Iris pigment epithelial cell (primary cell): ENCODE data around the gene WRAP73.

Source experiments
- DNase-seq: peaks from one replicate; pipeline ENCODE4 v3.0.0-alpha.2; 2011; ENCODE audit warnings: low read depth

The WRAP73 gene

DNA sequence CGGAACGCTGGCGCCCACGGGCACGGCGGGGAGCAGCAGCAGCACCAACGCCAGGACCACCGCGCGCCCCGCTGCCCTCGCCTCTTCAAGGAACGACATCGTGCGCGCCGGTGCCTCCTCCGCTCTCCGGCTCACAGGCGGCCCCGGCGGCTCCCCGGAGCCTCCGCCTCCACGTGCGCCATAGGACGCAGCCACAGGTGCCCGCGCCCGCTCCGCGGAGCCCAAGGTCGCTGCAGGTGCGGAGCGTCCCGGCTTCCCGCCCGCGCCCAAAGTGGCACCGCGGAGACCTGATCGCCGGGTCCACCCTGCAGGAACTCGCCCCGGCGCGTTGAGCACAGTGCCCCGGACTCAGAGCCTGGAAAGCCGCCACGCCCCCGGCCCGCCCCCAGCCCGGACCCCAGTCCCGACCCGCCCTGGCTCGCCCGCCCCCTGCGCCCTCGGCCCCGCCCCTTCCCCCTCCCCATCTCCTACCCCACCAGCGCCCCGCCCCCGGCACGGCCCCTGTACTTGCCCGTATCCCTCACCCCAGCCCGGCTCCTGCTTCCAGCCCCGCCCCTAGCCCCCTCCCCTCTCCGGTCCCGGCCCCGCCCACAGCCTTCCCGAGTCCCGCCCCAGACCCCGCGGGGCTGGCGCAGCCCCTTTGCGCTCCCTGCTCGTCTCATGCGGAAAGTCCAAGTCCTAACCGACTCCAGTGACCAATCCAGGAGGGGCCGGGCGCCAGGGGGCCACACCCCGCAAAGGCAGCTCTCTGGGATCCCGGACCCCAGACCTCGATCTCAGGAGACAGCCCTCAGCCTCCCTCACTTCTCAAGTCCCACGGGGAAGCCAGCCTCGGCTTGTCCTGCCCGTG lies 38.5 kb downstream of the WRAP73 start, which contains the start of gene MEGF6:
Gene MEGF6, minus strand, starts transcription at position 339 of the 850 bp plus-strand sequence. Its CDS starts 240 bp downstream, at position 99.
- DNase-seq, result peak; percentile 40

DNA sequence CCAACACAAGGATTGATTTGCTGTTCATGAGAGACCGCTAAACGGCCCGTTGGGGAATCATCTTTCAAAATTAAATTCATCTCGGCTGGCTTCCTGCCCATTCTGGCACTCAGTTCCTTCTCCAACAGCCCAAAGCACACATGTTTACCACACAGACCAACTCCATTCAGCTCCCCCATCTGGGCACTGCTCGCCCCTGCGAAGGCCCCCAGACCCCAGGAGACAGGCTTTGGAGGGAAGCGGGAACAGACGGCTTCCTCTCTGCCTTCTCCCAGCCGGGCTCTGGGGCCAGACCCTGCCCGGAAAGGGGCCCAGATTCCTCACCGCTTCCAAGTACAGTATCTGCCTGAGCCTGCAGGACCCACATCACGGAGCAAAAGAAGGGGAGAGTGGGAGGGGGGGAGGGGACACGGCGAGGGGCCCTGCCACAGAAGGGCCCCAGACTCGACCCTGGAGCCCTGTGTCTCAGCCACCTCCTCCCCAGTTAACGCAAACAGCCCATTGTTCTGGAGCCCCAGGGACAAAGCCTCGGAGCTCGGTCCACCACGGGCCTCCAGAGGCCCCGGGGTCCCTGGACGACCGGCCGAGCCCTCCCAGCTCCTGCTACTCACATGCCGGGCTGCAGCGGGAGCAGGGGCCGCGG lies 39.3 kb downstream of the WRAP73 start:
- peak; percentile 49 for DNase-seq

GRCh38 chr1:3609769-3610526 lies 40.0 kb downstream of the WRAP73 start:
- DNase-seq, result no peak

GRCh38 chr1:3609016-3609768 lies 40.7 kb downstream of the WRAP73 start:
- DNase-seq, result no peak

DNA sequence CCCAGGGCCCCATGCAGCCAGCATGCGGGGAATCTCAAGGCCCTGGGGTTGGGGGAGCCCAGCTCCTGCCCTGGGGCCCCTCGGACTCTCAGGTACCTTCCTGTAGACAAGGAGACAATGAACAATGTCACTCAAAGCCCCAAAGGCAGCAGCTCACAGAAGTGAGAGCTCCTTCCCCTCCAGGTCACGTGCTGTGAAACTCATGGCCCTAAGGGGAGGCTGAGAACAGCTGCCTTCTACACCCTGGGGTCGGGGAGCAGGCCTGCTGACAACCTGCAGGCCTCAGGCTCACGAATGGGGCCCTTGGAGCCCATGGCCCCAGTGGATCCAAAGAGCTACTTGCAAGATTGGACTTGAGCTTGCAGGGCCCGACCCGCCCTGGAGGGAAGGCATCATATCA lies 41.7 kb downstream of the WRAP73 start:
- no peak for DNase-seq

- DNase-seq, result no peak
Observed at GRCh38 chr1:3607703-3608065, 42.2 kb downstream of the WRAP73 start.

GRCh38 chr1:3606779-3607702 lies 42.9 kb downstream of the WRAP73 start:
- DNase-seq, result no peak

GRCh38 chr1:3604997-3605823 lies 44.7 kb downstream of the WRAP73 start:
- DNase-seq, result no peak

- DNase-seq, result no peak
Observed at GRCh38 chr1:3604468-3604974, 45.4 kb downstream of the WRAP73 start.

DNA sequence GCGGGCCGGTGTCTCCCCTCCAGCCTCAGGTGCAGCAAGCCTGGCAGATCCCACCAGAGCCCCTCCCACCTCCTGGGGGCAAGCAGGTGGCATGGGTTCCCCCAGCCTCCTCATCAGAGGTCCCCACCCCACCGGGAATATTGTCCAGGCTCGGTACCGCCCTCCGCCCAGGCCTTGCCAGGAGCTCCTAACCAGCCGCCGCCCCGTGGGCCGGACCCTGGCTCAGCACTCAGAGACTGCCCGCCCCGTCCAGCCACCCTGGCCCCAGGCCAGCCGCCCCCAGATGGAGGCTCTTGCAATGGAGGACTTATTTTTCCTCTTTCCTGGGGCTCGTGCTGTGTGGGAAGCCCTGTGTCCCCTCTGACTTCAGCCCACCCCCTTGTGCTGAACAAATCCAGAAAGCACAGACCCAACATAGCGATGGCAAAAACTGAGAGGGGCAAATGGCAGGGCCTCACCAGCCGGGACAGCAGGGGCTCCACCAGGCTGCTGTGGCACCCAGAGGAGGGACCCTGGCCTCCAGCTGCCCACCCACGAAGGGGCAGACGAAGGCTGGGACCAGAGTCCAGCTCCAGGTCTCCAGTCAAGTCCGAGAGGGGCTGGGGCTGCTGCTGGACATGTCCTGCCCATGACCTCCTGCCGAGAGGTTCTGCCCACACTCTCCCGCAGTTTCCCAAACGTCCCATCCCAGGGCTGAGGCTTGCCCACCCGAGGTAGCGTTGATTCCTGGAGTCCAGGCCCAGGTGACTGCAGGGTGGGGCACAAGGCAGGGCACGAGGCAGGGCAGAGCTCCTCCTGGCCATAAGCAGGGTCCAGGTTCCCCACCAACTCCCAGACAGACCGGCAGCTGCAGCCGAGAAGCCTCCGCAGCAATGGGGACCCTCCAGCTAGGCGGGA lies 46.1 kb downstream of the WRAP73 start:
- no peak for DNase-seq

GRCh38 chr1:3603156-3603555 lies 46.7 kb downstream of the WRAP73 start:
- no peak for DNase-seq

DNA sequence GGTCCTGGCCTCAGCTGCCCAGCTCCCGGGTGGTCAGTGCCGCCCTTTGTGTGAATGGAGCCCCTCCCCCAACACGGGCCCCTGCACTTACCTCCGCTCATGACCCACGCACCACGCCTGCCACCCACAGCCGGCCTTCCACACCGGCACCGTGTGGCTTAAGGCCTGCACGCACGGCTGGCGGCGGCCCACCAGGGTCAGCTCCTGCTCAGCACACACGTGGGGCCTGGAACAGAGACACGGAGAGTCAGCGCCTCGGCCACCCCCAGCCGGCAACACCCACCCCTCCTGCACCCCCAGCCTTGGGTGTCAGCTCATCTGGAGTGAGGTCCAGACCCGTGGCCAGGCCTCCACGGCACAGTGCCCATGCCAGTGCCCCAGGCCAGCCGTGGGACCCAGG lies 47.5 kb downstream of the WRAP73 start:
- DNase-seq, result no peak

GRCh38 chr1:3601743-3602142 lies 48.2 kb downstream of the WRAP73 start:
- no peak for DNase-seq

GRCh38 chr1:3600354-3600753 lies 49.5 kb downstream of the WRAP73 start:
- DNase-seq, result no peak

- DNase-seq, result no peak
Observed at GRCh38 chr1:3599816-3600215, 50.1 kb downstream of the WRAP73 start.

GRCh38 chr1:3599286-3599811 lies 50.6 kb downstream of the WRAP73 start:
- no peak for DNase-seq

GRCh38 chr1:3598522-3599285 lies 51.2 kb downstream of the WRAP73 start:
- no peak for DNase-seq

DNA sequence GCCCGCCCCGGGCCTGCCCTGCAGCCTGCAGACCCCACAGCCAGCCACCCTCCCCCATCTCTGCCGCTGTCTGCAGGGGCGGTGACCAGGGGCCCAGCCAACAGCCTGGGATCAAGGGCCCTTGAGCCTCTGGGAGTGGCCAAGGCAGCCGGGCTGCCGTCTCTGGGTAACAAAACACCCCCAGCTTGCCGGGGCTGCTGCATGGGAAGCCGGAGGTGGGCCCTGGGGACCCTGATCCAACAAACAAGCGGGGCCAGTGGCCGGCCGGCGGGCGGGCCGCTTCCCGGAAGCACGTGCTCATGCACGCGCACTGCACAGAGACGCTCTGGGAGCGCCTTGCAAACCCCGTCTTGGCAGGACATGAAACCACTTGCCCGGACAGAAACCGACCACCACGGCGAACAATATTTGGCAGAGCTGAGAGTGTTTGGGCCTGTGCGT lies 51.8 kb downstream of the WRAP73 start:
- peak; percentile 37 for DNase-seq
